ENCODE measurements around the gene REM1.

DNA sequence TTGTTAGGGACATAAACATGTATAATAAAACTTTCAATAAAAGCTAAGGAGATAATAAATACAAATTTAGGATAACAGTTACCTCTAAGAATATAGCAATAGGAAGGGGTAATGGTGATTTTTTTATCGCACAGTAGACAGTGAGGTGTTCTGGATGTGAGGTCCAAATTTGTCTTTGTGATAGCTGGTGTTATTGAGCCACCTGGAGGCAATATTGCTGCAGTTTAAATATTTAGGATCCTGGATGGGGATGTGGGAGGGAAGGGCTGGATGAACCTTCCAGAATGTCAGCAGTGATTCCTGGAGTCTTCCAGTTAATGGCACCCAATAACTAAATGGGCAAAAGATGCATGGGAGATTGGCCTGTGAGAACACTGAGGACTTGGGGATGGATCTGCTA, 20.7 kb upstream of the REM1 start:
- TF ChIP-seq, protein P1, sequence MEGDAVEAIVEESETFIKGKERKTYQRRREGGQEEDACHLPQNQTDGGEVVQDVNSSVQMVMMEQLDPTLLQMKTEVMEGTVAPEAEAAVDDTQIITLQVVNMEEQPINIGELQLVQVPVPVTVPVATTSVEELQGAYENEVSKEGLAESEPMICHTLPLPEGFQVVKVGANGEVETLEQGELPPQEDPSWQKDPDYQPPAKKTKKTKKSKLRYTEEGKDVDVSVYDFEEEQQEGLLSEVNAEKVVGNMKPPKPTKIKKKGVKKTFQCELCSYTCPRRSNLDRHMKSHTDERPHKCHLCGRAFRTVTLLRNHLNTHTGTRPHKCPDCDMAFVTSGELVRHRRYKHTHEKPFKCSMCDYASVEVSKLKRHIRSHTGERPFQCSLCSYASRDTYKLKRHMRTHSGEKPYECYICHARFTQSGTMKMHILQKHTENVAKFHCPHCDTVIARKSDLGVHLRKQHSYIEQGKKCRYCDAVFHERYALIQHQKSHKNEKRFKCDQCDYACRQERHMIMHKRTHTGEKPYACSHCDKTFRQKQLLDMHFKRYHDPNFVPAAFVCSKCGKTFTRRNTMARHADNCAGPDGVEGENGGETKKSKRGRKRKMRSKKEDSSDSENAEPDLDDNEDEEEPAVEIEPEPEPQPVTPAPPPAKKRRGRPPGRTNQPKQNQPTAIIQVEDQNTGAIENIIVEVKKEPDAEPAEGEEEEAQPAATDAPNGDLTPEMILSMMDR (IDR thresholded peaks at IDR 0.05; ENCODE audit: poor library complexity, severe bottlenecking) = no peak
- TF ChIP-seq REST (IDR thresholded peaks at IDR 0.05; ENCODE audit: borderline replicate concordance) (no peak), TAF1 (IDR thresholded peaks at IDR 0.05; ENCODE audit: low read depth) (no peak)
